Measurements from ENCODE around the gene ANKRD31.

DNA sequence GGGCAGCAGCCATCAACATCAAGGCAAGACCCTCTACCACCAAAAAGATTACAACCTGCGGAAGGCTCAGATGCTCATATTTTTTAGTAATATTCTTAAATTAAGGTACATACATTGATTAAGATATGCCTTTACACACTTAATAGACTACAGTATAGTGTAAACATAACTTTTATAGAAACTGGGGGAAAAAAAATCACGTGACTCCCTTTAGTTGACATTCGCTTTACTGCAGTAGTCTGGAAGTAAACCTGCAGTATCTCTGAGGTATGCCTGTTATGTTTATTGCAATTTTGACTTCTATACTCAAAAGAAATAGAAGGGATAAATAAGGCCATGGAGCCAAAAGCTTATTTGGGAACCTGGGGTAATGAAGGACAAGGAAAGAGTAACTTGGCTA is 169.2 kb downstream of the ANKRD31 start:
- TF ChIP-seq, protein P1, sequence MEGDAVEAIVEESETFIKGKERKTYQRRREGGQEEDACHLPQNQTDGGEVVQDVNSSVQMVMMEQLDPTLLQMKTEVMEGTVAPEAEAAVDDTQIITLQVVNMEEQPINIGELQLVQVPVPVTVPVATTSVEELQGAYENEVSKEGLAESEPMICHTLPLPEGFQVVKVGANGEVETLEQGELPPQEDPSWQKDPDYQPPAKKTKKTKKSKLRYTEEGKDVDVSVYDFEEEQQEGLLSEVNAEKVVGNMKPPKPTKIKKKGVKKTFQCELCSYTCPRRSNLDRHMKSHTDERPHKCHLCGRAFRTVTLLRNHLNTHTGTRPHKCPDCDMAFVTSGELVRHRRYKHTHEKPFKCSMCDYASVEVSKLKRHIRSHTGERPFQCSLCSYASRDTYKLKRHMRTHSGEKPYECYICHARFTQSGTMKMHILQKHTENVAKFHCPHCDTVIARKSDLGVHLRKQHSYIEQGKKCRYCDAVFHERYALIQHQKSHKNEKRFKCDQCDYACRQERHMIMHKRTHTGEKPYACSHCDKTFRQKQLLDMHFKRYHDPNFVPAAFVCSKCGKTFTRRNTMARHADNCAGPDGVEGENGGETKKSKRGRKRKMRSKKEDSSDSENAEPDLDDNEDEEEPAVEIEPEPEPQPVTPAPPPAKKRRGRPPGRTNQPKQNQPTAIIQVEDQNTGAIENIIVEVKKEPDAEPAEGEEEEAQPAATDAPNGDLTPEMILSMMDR (IDR thresholded peaks at IDR 0.05): no peak
- TF ChIP-seq POLR2A (IDR thresholded peaks at IDR 0.05): no peak
